ENCODE data around the gene UBE2QL1.

GRCh38 chr5:6482735-6483134 lies 34.1 kb downstream of the UBE2QL1 start:
- TF ChIP-seq POLR2A (IDR thresholded peaks at IDR 0.05): no peak
- TF ChIP-seq CTCF (IDR thresholded peaks at IDR 0.05): no peak
- TF ChIP-seq POLR2AphosphoS5 (IDR thresholded peaks at IDR 0.05): no peak
- TF ChIP-seq EP300 (IDR thresholded peaks at IDR 0.05): no peak

Measured in gastroesophageal sphincter (tissue), 3 donors.